ENCODE data around the gene GLYR1. TPM values are rescaled to one million over a fixed set of nuclear protein-coding genes. Genes with fewer than 3 reads are reported as not detected.

GLYR1 gene
- total RNA-seq, 1 donor from 2014 or later = 133 TPM

DNA sequence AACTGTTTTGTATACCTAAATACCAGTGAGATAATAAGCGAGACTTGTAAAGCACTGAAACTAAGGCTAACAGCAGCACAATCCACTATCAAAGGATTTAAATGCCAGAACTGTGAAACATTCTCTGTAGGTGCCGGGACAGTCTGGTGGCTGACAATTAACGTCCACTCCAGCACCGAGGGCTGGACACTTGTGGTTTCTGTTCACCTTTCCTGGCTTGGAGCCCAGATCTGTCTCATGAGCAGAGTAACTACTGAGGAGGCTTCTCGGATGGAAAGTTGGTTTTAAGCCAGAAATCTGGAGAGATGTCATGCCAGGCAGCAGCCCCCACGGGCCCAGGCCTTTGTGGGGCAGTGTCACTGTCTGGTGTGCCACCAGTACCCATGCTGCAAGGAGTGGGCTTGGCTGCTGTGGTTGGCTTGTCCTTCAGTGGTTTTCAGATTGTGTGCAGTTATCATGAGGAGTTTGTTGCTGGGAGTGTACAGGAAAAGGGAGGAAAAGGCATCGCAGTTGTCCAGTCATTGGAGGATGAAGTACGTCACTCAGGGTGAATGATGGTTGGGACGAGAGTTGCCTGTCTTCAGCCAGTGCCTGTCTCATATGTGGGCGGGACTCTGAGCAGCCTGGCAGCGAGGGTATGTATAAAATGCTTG lies 35.7 kb upstream of the GLYR1 start:
- H3K9me3 Mint-ChIP-seq = no peaks in the 10 kb centered on the region
- H3K27ac Mint-ChIP-seq (ENCODE audit: unreplicated experiment) = no peak overlapping the region
- H3K27me3 Mint-ChIP-seq (ENCODE audit: low read depth) = no peaks in the 10 kb centered on the region
- H3K4me3 Mint-ChIP-seq = no peak overlapping the region
- no peaks in the 10 kb centered on the region for H3K4me1 Mint-ChIP-seq
- TF ChIP-seq, protein P1, sequence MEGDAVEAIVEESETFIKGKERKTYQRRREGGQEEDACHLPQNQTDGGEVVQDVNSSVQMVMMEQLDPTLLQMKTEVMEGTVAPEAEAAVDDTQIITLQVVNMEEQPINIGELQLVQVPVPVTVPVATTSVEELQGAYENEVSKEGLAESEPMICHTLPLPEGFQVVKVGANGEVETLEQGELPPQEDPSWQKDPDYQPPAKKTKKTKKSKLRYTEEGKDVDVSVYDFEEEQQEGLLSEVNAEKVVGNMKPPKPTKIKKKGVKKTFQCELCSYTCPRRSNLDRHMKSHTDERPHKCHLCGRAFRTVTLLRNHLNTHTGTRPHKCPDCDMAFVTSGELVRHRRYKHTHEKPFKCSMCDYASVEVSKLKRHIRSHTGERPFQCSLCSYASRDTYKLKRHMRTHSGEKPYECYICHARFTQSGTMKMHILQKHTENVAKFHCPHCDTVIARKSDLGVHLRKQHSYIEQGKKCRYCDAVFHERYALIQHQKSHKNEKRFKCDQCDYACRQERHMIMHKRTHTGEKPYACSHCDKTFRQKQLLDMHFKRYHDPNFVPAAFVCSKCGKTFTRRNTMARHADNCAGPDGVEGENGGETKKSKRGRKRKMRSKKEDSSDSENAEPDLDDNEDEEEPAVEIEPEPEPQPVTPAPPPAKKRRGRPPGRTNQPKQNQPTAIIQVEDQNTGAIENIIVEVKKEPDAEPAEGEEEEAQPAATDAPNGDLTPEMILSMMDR (conservative IDR thresholded peaks at IDR 0.05) = no peak
- peaks cover 18% of the 10 kb centered on the region for H3K36me3 Mint-ChIP-seq (ENCODE audit: low read depth)
- DNase-seq (ENCODE audit: low read depth, low spot score) = no peak

DNA sequence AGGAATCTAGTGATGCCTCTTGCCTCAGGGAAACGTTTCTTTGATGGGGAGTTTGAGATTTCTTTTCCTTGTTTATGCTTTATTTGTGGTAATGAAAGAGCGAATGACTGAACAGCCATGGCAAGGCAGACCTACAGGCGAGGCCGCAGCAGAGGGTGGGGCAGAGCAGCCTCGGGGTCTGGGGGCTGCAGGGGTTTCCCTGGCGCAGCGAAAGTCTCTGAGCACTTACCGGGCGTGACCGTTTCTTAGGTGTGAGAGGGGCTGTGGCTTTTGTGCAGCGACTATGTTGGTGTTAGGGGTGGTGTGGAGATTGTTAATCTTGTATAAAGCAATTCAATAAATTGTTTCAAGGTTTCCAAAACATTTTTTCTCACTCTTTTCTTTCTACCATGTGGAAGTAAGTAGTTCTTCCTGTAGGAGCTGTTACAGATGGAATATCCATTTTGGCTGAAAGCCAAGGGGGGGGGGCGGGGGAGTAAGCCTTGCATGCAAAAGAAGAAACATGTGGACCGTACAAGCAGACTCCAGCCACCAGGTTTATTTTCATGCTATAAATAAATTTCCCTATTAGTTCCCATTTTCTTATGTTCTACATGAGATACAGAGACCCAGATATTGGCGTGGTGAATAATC lies 35.0 kb upstream of the GLYR1 start:
- no peaks in the 10 kb centered on the region for H3K9me3 Mint-ChIP-seq
- no peak overlapping the region for H3K27ac Mint-ChIP-seq (ENCODE audit: unreplicated experiment)
- no peaks in the 10 kb centered on the region for H3K4me1 Mint-ChIP-seq
- H3K4me3 Mint-ChIP-seq = no peak overlapping the region
- peaks cover 18% of the 10 kb centered on the region for H3K36me3 Mint-ChIP-seq (ENCODE audit: low read depth)
- no peak for DNase-seq (ENCODE audit: low read depth, low spot score)
- no peaks in the 10 kb centered on the region for H3K27me3 Mint-ChIP-seq (ENCODE audit: low read depth)
- TF ChIP-seq, protein P1 (conservative IDR thresholded peaks at IDR 0.05) = no peak

DNA sequence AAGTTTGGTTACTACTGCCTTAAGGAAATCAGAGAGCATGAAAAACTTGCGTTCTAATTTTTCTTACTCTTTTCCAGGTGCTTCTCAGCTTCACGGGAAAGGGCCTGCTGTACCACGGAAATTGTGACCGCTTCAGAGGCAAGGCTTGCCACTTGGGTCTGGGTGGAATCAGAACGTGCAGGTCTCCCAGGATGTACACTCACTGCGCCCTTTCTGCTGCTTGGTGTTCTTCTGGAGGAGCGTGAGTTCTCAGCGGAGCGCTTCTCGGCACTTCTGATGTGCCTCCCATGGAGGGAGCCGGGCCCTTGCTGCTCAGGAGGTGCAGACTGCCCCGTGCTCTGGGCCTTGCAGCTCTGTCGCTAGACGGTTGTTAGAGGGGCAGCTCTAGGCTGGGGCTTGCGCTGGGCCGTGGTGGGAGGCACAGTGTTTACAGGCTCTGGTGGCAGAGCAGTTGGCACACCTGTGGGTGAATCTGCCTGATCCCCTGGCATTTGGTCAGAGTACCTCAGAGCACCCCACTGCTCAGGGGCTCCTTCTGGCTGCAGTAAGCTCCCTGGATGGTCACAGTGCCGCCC lies 33.0 kb upstream of the GLYR1 start:
- Mint-ChIP-seq H3K4me3 (no peak overlapping the region), H3K36me3 (ENCODE audit: low read depth) (peaks cover 17% of the 10 kb centered on the region), H3K9me3 (no peaks in the 10 kb centered on the region), H3K27me3 (ENCODE audit: low read depth) (no peaks in the 10 kb centered on the region), H3K4me1 (no peaks in the 10 kb centered on the region), H3K27ac (ENCODE audit: unreplicated experiment) (no peak overlapping the region)
- DNase-seq (ENCODE audit: low read depth, low spot score) = no peak
- TF ChIP-seq, protein P1 (conservative IDR thresholded peaks at IDR 0.05) = no peak

DNA sequence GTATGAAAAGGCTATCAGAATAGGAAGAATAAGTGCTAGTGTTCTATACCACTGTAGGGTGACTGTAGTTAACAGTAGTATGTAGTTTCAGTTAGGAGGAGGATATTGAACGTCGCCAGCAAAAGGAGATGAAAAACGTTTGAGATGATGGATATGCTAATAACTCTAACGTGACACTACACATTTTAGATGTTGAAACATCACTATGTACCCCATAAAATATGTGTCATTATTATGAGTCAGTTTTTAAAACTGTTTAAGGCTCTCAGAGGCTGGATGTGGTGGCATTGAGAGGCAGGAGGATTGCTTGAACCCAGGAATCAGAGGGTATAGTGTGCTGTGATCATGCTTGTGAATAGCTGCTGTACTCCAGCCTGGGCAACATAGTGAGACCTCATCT lies 32.0 kb upstream of the GLYR1 start:
- Mint-ChIP-seq H3K4me1 (no peaks in the 10 kb centered on the region), H3K4me3 (no peak overlapping the region), H3K27ac (ENCODE audit: unreplicated experiment) (no peak overlapping the region), H3K9me3 (no peaks in the 10 kb centered on the region), H3K36me3 (ENCODE audit: low read depth) (peaks cover 9% of the 10 kb centered on the region), H3K27me3 (ENCODE audit: low read depth) (no peaks in the 10 kb centered on the region)
- no peak for DNase-seq (ENCODE audit: low read depth, low spot score)
- TF ChIP-seq, protein P1 (conservative IDR thresholded peaks at IDR 0.05) = no peak

DNA sequence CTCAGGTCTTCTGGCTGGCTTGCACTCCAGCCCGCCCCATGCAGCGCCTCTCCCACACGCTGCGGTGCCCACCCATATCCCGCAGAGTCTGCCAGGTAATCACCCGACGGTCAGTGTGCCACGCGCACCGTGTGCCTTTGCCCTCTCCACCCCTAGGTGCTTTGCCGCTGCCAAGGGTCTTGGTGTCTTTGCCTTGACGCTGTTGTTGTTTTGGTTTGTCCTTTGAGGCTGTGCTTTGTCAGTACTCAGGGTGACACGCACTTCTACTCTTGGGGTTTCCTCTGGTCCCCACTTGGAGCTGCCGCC lies 30.2 kb upstream of the GLYR1 start:
- H3K9me3 Mint-ChIP-seq = no peaks in the 10 kb centered on the region
- no peaks in the 10 kb centered on the region for H3K27me3 Mint-ChIP-seq (ENCODE audit: low read depth)
- no peaks in the 10 kb centered on the region for H3K4me1 Mint-ChIP-seq
- peaks cover 7% of the 10 kb centered on the region for H3K36me3 Mint-ChIP-seq (ENCODE audit: low read depth)
- TF ChIP-seq, protein P1 (conservative IDR thresholded peaks at IDR 0.05) = no peak
- no peak overlapping the region for H3K4me3 Mint-ChIP-seq
- no peak for DNase-seq (ENCODE audit: low read depth, low spot score)
- H3K27ac Mint-ChIP-seq (ENCODE audit: unreplicated experiment) = no peak overlapping the region
